A549 (cell line): ENCODE measurements around the gene TRIO. TPM values are rescaled to one million over a fixed set of nuclear protein-coding genes. Genes with fewer than 3 reads are reported as not detected.

Experiments used
- ATAC-seq, 2 experiments: fragments of 200-7000 bp in 1 of 2; fragments of >200 bp in 1 of 2; cut with Nextera tagmentation in 1 of 2; cut with Tn5 transposase in 1 of 2; 3 replicates each; pipeline versions ENCODE4 v1.8.0 to v1.9.1; 2018 to 2020; ENCODE audit warnings: mild to moderate bottlenecking in 1 of 2, moderate library complexity in 1 of 2
- CTCF ChIA-PET: fragments of 300-600 bp; sonication (Branson Sonifier 250); formaldehyde crosslinking; extraction: SDS; loops from one replicate; lab custom pipeline; 2021; ENCODE audit warnings: antibody characterized with exemption, inconsistent platforms; lab: Yijun Ruan, JAX
- POLR2A ChIA-PET: fragments of 350-600 bp; formaldehyde crosslinking; extraction: SDS; loops from one replicate; lab custom pipeline; 2021; ENCODE audit warnings: antibody characterized with exemption, inconsistent platforms; lab: Yijun Ruan, JAX
- DNase-seq, 2 experiments: peaks; one replicate each; pipeline versions ENCODE4 v3.0.0 to v3.0.0-alpha.2; 2011 to 2016; ENCODE audit warnings: low read depth in 1 of 2, low spot score in 1 of 2
- FAIRE-seq: peaks from 2 replicates; lab custom pipeline; 2011; peaks lifted over from hg19 to GRCh38; lab: Jason Lieb, UNC
- H3K27ac ChIP-seq, 2 experiments: fragments of >200 bp; sonication (Bioruptor Twin); formaldehyde crosslinking; 3 replicates each; pipeline ENCODE4 v1.5.1; 2016 to 2017
- H3K4me1 ChIP-seq: fragments of >200 bp; sonication (Bioruptor Twin); formaldehyde crosslinking; 3 replicates; pipeline ENCODE4 v1.6.1; 2016
- H3K4me2 ChIP-seq: fragments of >200 bp; sonication (Bioruptor Twin); formaldehyde crosslinking; 3 replicates; pipeline ENCODE4 v1.6.1; 2016
- H3K4me3 ChIP-seq: fragments of >200 bp; sonication (Bioruptor Twin); formaldehyde crosslinking; 3 replicates; pipeline ENCODE4 v1.5.1; 2016
- H3K9me3 ChIP-seq: fragments of >200 bp; sonication (Bioruptor Twin); formaldehyde crosslinking; 3 replicates; pipeline ENCODE4 v1.6.1; 2016
- ATOH8 ChIP-seq: fragments of 250-450 bp; sonication (Bioruptor Pico); IDR thresholded peaks from 2 replicates; pipeline ENCODE4 v1.5.0; 2020; ENCODE audit warnings: low read depth, mild to moderate bottlenecking, moderate library complexity
- BHLHE40 ChIP-seq: IDR thresholded peaks from 2 replicates; pipeline ENCODE4 v1.6.1; 2012; ENCODE audit warnings: low read depth, low read length, inconsistent platforms
- CHD2 ChIP-seq: fragments of 150-350 bp; IDR thresholded peaks from 2 replicates; pipeline ENCODE4 v1.6.1; 2014; ENCODE audit warnings: low read length; ENCODE audit not compliant: partially characterized antibody
- ESRRA ChIP-seq: fragments of 150-350 bp; IDR thresholded peaks from 2 replicates; pipeline ENCODE4 v1.6.1; 2014; ENCODE audit warnings: mild to moderate bottlenecking, low read length, borderline replicate concordance
- GATA3 ChIP-seq: IDR thresholded peaks from 2 replicates; pipeline ENCODE4 v1.6.1; 2012; ENCODE audit warnings: borderline replicate concordance
- HOXA7 ChIP-seq: fragments of 250-450 bp; sonication (Bioruptor Pico); IDR thresholded peaks from 2 replicates; pipeline ENCODE4 v1.5.0; 2020; ENCODE audit warnings: mild to moderate bottlenecking, moderate library complexity
- JUNB ChIP-seq: fragments of >200 bp; sonication (Bioruptor Twin); formaldehyde crosslinking; IDR thresholded peaks from 2 replicates; pipeline ENCODE4 v1.6.1; 2016
- KDM1A ChIP-seq: fragments of 200-600 bp; sonication (generic); IDR thresholded peaks from 2 replicates; pipeline ENCODE4 v1.6.1; 2016; ENCODE audit warnings: low read depth, mild to moderate bottlenecking
- MAFK ChIP-seq: fragments of 450-650 bp; IDR thresholded peaks from 2 replicates; pipeline ENCODE4 v1.6.1; 2014; ENCODE audit not compliant: partially characterized antibody
- PBX3 ChIP-seq: IDR thresholded peaks from 2 replicates; pipeline ENCODE4 v1.6.1; 2012
- PHF8 ChIP-seq: fragments of 200-600 bp; sonication (generic); IDR thresholded peaks from 2 replicates; pipeline ENCODE4 v1.6.1; 2016; ENCODE audit warnings: low read depth, mild to moderate bottlenecking, antibody characterized with exemption, moderate library complexity, borderline replicate concordance
- POLR2A ChIP-seq: IDR thresholded peaks from 2 replicates; pipeline ENCODE4 v1.6.1; 2012; ENCODE audit warnings: mild to moderate bottlenecking, low read length
- RCOR1 ChIP-seq: fragments of 150-350 bp; IDR thresholded peaks from 2 replicates; pipeline ENCODE4 v1.6.1; 2014; ENCODE audit warnings: antibody characterized with exemption, low read length, low read depth
- RNF2 ChIP-seq: fragments of 200-600 bp; sonication (generic); IDR thresholded peaks from 2 replicates; pipeline ENCODE4 v1.6.1; 2016; ENCODE audit warnings: low read depth, mild to moderate bottlenecking, antibody characterized with exemption, moderate library complexity, borderline replicate concordance
- SREBF2 ChIP-seq: fragments of 450-650 bp; IDR thresholded peaks from 2 replicates; pipeline ENCODE4 v1.6.1; 2014; ENCODE audit warnings: mild to moderate bottlenecking, moderate library complexity
- TFCP2L1 ChIP-seq: fragments of 250-450 bp; sonication (Bioruptor Pico); IDR thresholded peaks from 2 replicates; pipeline ENCODE4 v1.5.0; 2021; ENCODE audit warnings: mild to moderate bottlenecking
- ZNF302 ChIP-seq: fragments of 250-450 bp; sonication (Bioruptor Pico); IDR thresholded peaks from 2 replicates; pipeline ENCODE4 v1.9.0; 2021; ENCODE audit warnings: inconsistent platforms, mild to moderate bottlenecking, moderate library complexity
- WGBS: methylation state at CpG from one replicate; pipeline ENCODE4 v1.1.6; 2017; ENCODE audit errors: missing lambda C conversion rate; 5-methylcytosine and 5-hydroxymethylcytosine counted together
- polyA plus RNA-seq, 4 experiments: library from polyadenylated mRNA; depleted of rRNA in 3 of 4; stranded (reverse); fragments of >200 nt; fragmentation: RNase III in 1 of 4; extraction: RNeasy Plus Mini Kit Qiagen cat#74134 plus additional on column Dnase treatment in 1 of 4; gene quantifications; 2 replicates in 3 of 4; 3 replicates in 1 of 4; pipeline ENCODE4 v1.2.3, GENCODE V29; 2011 to 2017
- TF ChIP-seq, protein P1 (sequence below): fragments of >200 bp; sonication (Bioruptor Twin); formaldehyde crosslinking; IDR thresholded peaks from 3 replicates; pipeline ENCODE4 v1.6.1; 2016
- TF ChIP-seq, protein P2 (sequence below): fragments of 250-450 bp; sonication (Bioruptor Pico); IDR thresholded peaks from 2 replicates; pipeline ENCODE4 v1.5.0; 2021; ENCODE audit warnings: mild to moderate bottlenecking, moderate library complexity, borderline replicate concordance

The TRIO gene
- polyA plus RNA-seq, 2 of the 4 experiments (the other 2 are of a cell fraction): 47.5 to 79.0 TPM

DNA sequence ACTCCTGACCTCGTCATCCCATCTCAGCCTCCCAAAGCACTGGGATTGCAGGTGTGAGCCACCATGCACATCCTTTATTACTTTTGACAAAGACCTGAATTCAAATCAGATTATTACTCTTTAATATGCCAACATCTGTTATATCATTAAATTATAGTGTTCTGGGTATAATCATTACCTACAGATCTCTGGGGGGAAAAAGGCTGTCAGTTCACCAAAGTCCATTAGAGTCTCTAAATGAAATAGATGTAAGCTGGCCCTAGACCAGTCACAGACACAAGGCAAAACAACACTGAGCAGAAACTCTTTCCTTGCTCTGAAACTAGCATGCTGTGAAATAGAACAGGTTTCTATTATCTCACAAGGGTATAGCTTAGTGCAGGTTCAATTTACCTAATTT lies 21.6 kb upstream of the TRIO start (continued):
- TF ChIP-seq, protein P1, sequence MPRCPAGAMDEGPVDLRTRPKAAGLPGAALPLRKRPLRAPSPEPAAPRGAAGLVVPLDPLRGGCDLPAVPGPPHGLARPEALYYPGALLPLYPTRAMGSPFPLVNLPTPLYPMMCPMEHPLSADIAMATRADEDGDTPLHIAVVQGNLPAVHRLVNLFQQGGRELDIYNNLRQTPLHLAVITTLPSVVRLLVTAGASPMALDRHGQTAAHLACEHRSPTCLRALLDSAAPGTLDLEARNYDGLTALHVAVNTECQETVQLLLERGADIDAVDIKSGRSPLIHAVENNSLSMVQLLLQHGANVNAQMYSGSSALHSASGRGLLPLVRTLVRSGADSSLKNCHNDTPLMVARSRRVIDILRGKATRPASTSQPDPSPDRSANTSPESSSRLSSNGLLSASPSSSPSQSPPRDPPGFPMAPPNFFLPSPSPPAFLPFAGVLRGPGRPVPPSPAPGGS: no peak
- no peak for TF ChIP-seq SREBF2
- TF ChIP-seq, protein P2, sequence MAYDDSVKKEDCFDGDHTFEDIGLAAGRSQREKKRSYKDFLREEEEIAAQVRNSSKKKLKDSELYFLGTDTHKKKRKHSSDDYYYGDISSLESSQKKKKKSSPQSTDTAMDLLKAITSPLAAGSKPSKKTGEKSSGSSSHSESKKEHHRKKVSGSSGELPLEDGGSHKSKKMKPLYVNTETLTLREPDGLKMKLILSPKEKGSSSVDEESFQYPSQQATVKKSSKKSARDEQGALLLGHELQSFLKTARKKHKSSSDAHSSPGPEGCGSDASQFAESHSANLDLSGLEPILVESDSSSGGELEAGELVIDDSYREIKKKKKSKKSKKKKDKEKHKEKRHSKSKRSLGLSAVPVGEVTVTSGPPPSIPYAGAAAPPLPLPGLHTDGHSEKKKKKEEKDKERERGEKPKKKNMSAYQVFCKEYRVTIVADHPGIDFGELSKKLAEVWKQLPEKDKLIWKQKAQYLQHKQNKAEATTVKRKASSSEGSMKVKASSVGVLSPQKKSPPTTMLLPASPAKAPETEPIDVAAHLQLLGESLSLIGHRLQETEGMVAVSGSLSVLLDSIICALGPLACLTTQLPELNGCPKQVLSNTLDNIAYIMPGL (CRISPR knock-in tag): no peak

DNA sequence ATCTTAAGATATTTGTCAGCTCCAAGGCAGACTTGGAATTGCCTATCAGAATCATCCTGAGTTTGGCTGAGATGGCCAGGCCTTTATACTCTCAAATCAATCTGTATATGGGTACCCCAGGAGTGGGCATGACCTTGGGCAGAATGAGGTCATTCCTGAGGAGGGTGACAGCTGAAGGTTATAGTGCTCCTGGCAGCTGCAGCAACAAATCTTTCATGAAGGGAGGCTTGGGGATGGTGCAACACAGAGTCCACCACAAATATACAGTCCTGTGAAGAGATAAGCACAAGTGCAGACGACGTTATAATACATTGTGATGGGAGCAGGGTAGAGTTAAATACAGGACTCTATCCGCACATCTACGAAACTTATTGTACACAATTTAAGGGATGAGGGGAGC lies 21.1 kb upstream of the TRIO start:
- WGBS: 97% methylated on average over 4 of the region's 4 CpGs
- Histone ChIP-seq H3K4me1 (no peaks in the 10 kb centered on the region), H3K27ac (no peak overlapping the region), H3K4me2 (no peak overlapping the region), H3K4me3 (no peak overlapping the region), H3K9me3 (no peaks in the 10 kb centered on the region)
- FAIRE-seq (no peak), ATAC-seq (no peak), DNase-seq (no peak)
- ChIA-PET CTCF (interaction anchor here (0.9 to 5.5 kb wide), 7 partner anchors 13 to 243 kb away, joined by 3 to 36 read pairs (median 4); partner anchors contain the start of gene TRIO), POLR2A (no interaction called here)
- TF ChIP-seq CHD2 (no peak), ESRRA (no peak), KDM1A (no peak)

DNA sequence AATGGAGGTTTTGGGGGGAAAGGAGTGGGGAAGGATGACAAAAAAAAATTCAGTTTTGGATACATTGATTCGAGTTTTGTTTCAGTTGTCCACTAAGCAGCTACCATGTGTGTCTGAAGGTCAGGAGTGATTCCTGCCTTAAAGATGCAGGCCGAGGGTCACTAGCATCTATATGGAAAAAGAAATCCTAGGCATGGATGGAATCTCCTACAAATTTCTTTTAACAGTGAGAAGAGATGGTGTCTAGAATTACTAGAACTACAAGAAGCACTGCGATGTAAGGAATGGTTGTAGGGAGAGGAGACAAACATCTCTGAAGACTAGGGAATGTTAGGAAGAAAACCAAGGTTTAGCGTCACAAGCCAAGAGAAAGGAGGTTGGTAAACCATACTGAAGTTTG lies 19.6 kb upstream of the TRIO start:
- no peak overlapping the region for H3K4me2 ChIP-seq
- CTCF ChIA-PET: interaction anchor here (0.6 kb wide), 1 partner anchor 35 kb away, joined by 3 read pairs; no protein-coding TSS in a partner anchor
- H3K4me3 ChIP-seq: no peak overlapping the region
- H3K9me3 ChIP-seq: no peaks in the 10 kb centered on the region
- no peaks in the 10 kb centered on the region for H3K4me1 ChIP-seq
- DNase-seq: no peak
- ATAC-seq: no peak
- no peak overlapping the region for H3K27ac ChIP-seq
- no peak for FAIRE-seq
- TF ChIP-seq BHLHE40: no peak
- TF ChIP-seq POLR2A: no peak
- TF ChIP-seq PBX3: no peak
- TF ChIP-seq RCOR1: no peak
- no peak for TF ChIP-seq PHF8
- no peak for TF ChIP-seq GATA3
- no peak for TF ChIP-seq SREBF2
- no peak for TF ChIP-seq ZNF302
- no peak for TF ChIP-seq TFCP2L1 (CRISPR knock-in tag)
- TF ChIP-seq ATOH8 (CRISPR knock-in tag): no peak
- TF ChIP-seq, all 56 proteins: peak for 0
- POLR2A ChIA-PET: no interaction called here
- 83% methylated on average over 4 of the region's 4 CpGs for WGBS

GRCh38 chr5:14123974-14124482 lies 19.1 kb upstream of the TRIO start:
- WGBS: 94% methylated on average over 5 of the region's 5 CpGs
- TF ChIP-seq HOXA7: no peak
- no peak for TF ChIP-seq JUNB
- TF ChIP-seq TFCP2L1 (CRISPR knock-in tag): no peak
- TF ChIP-seq ATOH8 (CRISPR knock-in tag): no peak
- no peak for TF ChIP-seq RNF2
- TF ChIP-seq RCOR1: no peak
- no peak for TF ChIP-seq MAFK
- TF ChIP-seq, all 56 proteins: peak for 0
- no peaks in the 10 kb centered on the region for H3K4me1 ChIP-seq
- ChIA-PET CTCF (interaction anchor here (0.6 to 0.9 kb wide), 2 partner anchors 22 to 34 kb away, joined by 3 to 4 read pairs; no protein-coding TSS in a partner anchor), POLR2A (no interaction called here)
- ATAC-seq: no peak
- no peak for FAIRE-seq
- no peak for DNase-seq
- H3K9me3 ChIP-seq: no peaks in the 10 kb centered on the region
- H3K4me3 ChIP-seq: no peak overlapping the region
- H3K27ac ChIP-seq: no peak overlapping the region
- H3K4me2 ChIP-seq: no peak overlapping the region
